Measurements from ENCODE around the gene ZNF217.
"Not testable (repeated sequence)": the region's sequence is repeated elsewhere in the genome, so short reads cannot be mapped to it uniquely, and the experiment has no call there.

The ZNF217 gene

GRCh38 chr20:53582251-53582570 is 11.4 kb downstream of the ZNF217 start:
- no peak for FAIRE-seq

GRCh38 chr20:53581444-53582250 is 12.0 kb downstream of the ZNF217 start:
- FAIRE-seq = no peak

- no peak for FAIRE-seq
These were observed 13.1 kb downstream of the ZNF217 start for GRCh38 chr20:53580376-53581111.

- no peak for FAIRE-seq
These were observed 13.9 kb downstream of the ZNF217 start for GRCh38 chr20:53579581-53580375.

GRCh38 chr20:53579266-53579580 is 14.4 kb downstream of the ZNF217 start:
- FAIRE-seq = no peak

- FAIRE-seq = no peak
These were observed 15.0 kb downstream of the ZNF217 start for GRCh38 chr20:53578492-53579222.

GRCh38 chr20:53576586-53577318 is 16.9 kb downstream of the ZNF217 start:
- FAIRE-seq = no peak

- FAIRE-seq = no peak
These were observed 17.5 kb downstream of the ZNF217 start for GRCh38 chr20:53576195-53576580.

- no peak for FAIRE-seq
These were observed 18.0 kb downstream of the ZNF217 start for GRCh38 chr20:53575481-53576194.

- no peak for FAIRE-seq
These were observed 18.8 kb downstream of the ZNF217 start for GRCh38 chr20:53574819-53575218.

GRCh38 chr20:53574259-53574789 is 19.3 kb downstream of the ZNF217 start:
- FAIRE-seq = no peak

- FAIRE-seq = no peak
These were observed 21.9 kb downstream of the ZNF217 start for GRCh38 chr20:53571555-53572286.

GRCh38 chr20:53570446-53571276 is 23.0 kb downstream of the ZNF217 start:
- FAIRE-seq = no peak

- no peak for FAIRE-seq
These were observed 23.9 kb downstream of the ZNF217 start for GRCh38 chr20:53569606-53570307.

GRCh38 chr20:53569005-53569404 is 24.6 kb downstream of the ZNF217 start:
- no peak for FAIRE-seq

GRCh38 chr20:53568351-53568750 is 25.3 kb downstream of the ZNF217 start:
- no peak for FAIRE-seq

- FAIRE-seq = no peak
These were observed 26.2 kb downstream of the ZNF217 start for GRCh38 chr20:53567379-53567917.

- not testable (repeated sequence) for FAIRE-seq
These were observed 27.0 kb downstream of the ZNF217 start for GRCh38 chr20:53566623-53567022.

GRCh38 chr20:53565254-53565653 is 28.4 kb downstream of the ZNF217 start:
- FAIRE-seq = no peak
